ENCODE data around the gene PXN. TPM values are rescaled to one million over a fixed set of nuclear protein-coding genes. Genes with fewer than 3 reads are reported as not detected.

The PXN gene
- total RNA-seq, 4 donors from 2014 or later = 29.6 to 211 (median 41.2) TPM

GRCh38 chr12:120227233-120228040 is 38.1 kb downstream of the PXN start:
- Histone ChIP-seq H3K4me3 (no peak overlapping the region), H3K9me3 (no peaks in the 10 kb centered on the region), H3K36me3 (no peaks in the 10 kb centered on the region), H3K27me3 (no peaks in the 10 kb centered on the region), H3K27ac (no peak overlapping the region), H3K4me1 (peaks cover 36 to 39% of the 10 kb centered on the region in 2 donors)
- TF ChIP-seq POLR2A (IDR thresholded peaks at IDR 0.05) = no peak
- TF ChIP-seq, protein P1, sequence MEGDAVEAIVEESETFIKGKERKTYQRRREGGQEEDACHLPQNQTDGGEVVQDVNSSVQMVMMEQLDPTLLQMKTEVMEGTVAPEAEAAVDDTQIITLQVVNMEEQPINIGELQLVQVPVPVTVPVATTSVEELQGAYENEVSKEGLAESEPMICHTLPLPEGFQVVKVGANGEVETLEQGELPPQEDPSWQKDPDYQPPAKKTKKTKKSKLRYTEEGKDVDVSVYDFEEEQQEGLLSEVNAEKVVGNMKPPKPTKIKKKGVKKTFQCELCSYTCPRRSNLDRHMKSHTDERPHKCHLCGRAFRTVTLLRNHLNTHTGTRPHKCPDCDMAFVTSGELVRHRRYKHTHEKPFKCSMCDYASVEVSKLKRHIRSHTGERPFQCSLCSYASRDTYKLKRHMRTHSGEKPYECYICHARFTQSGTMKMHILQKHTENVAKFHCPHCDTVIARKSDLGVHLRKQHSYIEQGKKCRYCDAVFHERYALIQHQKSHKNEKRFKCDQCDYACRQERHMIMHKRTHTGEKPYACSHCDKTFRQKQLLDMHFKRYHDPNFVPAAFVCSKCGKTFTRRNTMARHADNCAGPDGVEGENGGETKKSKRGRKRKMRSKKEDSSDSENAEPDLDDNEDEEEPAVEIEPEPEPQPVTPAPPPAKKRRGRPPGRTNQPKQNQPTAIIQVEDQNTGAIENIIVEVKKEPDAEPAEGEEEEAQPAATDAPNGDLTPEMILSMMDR (IDR thresholded peaks at IDR 0.05) = no peak
- no peak for DNase-seq
- intact Hi-C loops (cut with DNase I; ENCODE audit: low total_unique reads) = loop anchor here (2.0 kb wide), 1 partner anchor 37 kb away; the partner anchor contains the start of gene PXN

DNA sequence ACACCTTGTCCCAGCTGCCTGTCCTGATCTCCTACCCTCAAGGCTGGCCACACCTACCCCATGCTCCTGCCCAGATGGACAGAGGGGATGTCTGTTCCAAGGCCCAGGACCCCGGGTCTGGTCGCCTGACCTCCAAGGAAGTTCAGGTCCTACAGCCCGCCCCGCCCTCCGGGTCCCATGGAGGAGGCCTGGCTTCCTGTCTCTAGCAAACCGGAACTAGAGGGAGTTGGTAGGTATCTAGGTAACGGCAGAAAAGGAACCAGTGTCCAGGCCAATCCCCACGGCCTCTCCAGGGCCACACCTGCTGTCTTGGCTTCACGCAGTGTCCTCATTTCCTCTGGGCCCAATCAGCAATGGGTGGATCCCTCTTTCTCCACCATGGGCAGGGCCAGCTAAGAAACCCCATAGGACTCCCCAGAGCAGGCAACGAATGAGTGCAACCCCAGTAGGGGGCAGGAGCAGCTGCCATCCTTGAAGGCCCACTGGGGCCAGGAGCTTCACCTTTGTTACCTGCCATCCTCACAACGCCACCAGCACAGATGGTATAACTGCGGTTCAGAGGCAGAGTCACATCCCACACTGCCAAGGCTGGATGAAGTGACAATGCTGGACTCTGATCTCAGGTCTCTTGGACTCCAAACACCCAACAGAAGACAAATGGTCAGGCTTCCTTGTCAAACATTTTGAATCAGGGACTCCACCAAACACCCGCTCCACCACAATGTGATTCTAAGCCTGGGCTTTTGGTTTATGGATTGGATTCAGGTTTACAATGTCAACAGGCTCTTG is 39.5 kb downstream of the PXN start:
- Histone ChIP-seq H3K4me3 (no peak overlapping the region), H3K4me1 (peaks cover 27 to 33% of the 10 kb centered on the region in 2 donors), H3K27me3 (no peaks in the 10 kb centered on the region), H3K36me3 (no peaks in the 10 kb centered on the region), H3K9me3 (no peaks in the 10 kb centered on the region), H3K27ac (peak overlapping the region in 1 of 2 donors; percentile 11)
- no peak for DNase-seq
- intact Hi-C loops (cut with DNase I; ENCODE audit: low total_unique reads) = no loop called here
- TF ChIP-seq, protein P1 (IDR thresholded peaks at IDR 0.05) = no peak
- TF ChIP-seq POLR2A (IDR thresholded peaks at IDR 0.05) = no peak

GRCh38 chr12:120225200-120225558 is 40.4 kb downstream of the PXN start:
- no peak for DNase-seq
- Histone ChIP-seq H3K4me3 (no peak overlapping the region), H3K27me3 (no peaks in the 10 kb centered on the region), H3K36me3 (no peaks in the 10 kb centered on the region), H3K27ac (no peak overlapping the region), H3K9me3 (no peaks in the 10 kb centered on the region), H3K4me1 (peaks cover 23 to 27% of the 10 kb centered on the region in 2 donors)
- TF ChIP-seq POLR2A (IDR thresholded peaks at IDR 0.05) = no peak
- TF ChIP-seq, protein P1 (IDR thresholded peaks at IDR 0.05) = no peak
- intact Hi-C loops (cut with DNase I; ENCODE audit: low total_unique reads) = no loop called here

DNA sequence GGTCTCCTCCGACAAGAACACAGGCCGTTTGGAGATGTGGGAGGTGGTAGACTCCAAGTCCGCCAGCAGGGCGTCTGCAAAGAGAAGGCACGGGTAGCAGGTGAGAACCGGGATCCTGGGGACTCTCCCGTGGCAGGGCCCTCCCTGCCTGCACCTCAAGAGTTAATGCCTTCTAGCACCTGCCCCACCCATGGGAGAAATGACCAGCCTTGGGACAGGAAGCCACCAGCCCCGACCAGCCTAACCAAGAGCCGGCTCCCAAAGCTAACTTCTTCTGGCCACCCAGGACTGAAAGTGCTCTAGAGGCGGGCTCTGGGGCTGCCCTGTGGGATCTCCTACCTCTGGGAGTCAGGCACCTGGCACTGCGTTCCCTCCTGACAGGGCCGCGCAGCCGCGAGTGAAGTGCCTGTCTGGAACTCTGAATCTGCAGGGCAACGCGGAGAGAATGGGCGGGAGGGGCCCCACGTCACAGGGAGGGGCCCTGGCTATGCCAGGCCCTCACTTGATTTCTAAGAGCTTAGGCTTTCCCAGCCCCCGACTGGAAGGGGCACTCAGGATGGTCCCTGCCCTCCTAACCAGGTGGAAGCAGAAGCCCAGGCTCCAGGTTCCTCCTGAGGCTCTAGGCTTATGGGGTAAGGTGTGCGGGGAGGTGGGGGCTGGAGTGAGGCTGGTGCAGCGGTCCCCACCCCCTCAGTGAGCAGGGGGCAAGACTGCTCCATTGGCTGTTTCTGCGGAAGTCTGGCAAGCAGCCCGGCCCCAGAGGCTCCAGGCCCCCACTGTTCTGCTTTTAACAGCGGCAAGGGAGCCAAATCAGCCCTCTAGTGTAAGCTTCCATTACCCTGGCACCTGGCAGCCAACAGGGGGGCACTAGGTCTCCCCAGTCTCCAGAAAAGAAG is 41.0 kb downstream of the PXN start:
- H3K9me3 ChIP-seq = no peaks in the 10 kb centered on the region
- H3K27me3 ChIP-seq = no peaks in the 10 kb centered on the region
- intact Hi-C loops (cut with DNase I; ENCODE audit: low total_unique reads) = no loop called here
- TF ChIP-seq, protein P1 (IDR thresholded peaks at IDR 0.05) = no peak
- no peak for TF ChIP-seq POLR2A (IDR thresholded peaks at IDR 0.05)
- peaks cover 17 to 20% of the 10 kb centered on the region in 2 donors for H3K4me1 ChIP-seq
- no peaks in the 10 kb centered on the region for H3K36me3 ChIP-seq
- no peak for DNase-seq
- H3K27ac ChIP-seq = no peak overlapping the region
- no peak overlapping the region for H3K4me3 ChIP-seq
